ENCODE measurements around the gene TBC1D3I. TPM values are rescaled to one million over a fixed set of nuclear protein-coding genes. Genes with fewer than 3 reads are reported as not detected.

The TBC1D3I gene
- total and polyA plus RNA-seq, 2 donors (not counting 1 experiment from before 2014, with no cell fraction given), result 0.19 to 1.9 TPM

DNA sequence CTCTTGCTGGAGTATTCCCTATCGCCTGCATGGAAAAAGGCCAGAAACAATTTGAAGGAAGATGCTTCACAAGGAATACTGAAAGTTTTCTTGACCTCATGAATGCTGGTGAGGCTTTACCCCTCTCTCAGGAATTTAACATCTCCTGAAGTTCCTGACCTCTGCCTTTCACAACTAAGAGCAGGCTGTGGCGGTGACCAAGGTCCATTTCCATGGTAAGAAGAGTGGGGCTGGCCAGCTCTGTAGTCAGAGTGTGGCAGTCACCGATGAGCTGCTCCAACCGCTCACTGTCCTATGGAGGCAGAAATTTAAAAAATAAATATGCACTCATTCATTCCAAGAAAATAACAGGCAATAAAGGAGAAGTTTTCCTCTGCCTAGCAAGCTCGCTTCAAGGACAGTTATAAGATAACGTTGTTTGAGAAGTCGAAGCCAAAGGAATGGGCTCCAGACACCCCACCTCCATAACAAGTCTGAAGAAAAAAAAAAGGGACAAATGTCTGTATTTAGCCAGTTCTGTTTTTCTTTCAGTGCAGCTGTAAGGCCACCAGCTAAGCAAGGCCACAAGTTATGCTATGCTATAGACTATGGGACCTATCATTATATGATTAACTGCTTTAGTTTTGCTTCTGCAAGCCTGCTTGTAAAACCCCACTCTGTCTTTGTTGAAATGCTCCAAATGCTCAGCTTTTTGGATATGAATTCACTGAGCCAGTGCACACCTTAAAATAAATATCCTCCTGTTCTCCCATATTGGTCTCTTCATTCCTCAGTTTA, 59.5 kb downstream of the TBC1D3I start:
- intact Hi-C loops (cut with micrococcal nuclease), result no loop called here
- WGBS (ENCODE audit: insufficient coverage), result no CpG with 5 or more reads among the region's 7 CpGs
- Histone ChIP-seq H3K9ac (ENCODE audit: low read length) (no peak overlapping the region), H3K4me3 (ENCODE audit: control extremely low read depth in 1 of 5, extremely low read depth in 1 of 5, insufficient read depth in 1 of 5, low read depth in 2 of 5, low read length in 4 of 5) (no peak overlapping the region), H3K36me3 (replicated peaks in 1 of 2; ENCODE audit: control extremely low read depth in 1 of 2, control insufficient read depth in 1 of 2, extremely low read depth in 1 of 2, insufficient read depth in 2 of 2, low read length in 1 of 2) (no peaks in the 10 kb centered on the region), H2AFZ (ENCODE audit: insufficient read depth, low read depth, low read length, poor library complexity, severe bottlenecking) (no peak overlapping the region), H3K79me2 (ENCODE audit: control insufficient read depth, insufficient read depth, low read length) (no peaks in the 10 kb centered on the region), H3K27me3 (replicated peaks in 1 of 4; ENCODE audit: control extremely low read depth in 1 of 4, control insufficient read depth in 3 of 4, insufficient read depth in 4 of 4, low read length in 3 of 4) (peaks cover 0 to 44% (median 0%) of the 10 kb centered on the region in 4 experiments), H3K27ac (ENCODE audit: low read length in 2 of 2) (no peak overlapping the region), H4K20me1 (ENCODE audit: control insufficient read depth, insufficient read depth, low read length, poor library complexity, severe bottlenecking) (no peaks in the 10 kb centered on the region), H3K4me1 (ENCODE audit: control insufficient read depth in 2 of 2, insufficient read depth in 2 of 2, low read length in 2 of 2) (peaks cover 58% of the 10 kb centered on the region in 2 donors), H3K9me3 (ENCODE audit: control extremely low read depth in 1 of 3, control insufficient read depth in 2 of 3, insufficient read depth in 1 of 3, low read length in 2 of 3) (peaks cover 0 to 2% (median 0%) of the 10 kb centered on the region in 3 donors), H3K4me2 (replicated peaks; ENCODE audit: low read depth, low read length, poor library complexity, severe bottlenecking) (no peak overlapping the region)
- H3K27ac Mint-ChIP-seq, result no peak overlapping the region
- H3K27me3 Mint-ChIP-seq, result peaks cover 21% of the 10 kb centered on the region
- TF ChIP-seq EZH2 (IDR thresholded peaks at IDR 0.05; ENCODE audit: borderline replicate concordance, insufficient read depth, low read depth, low read length, poor library complexity, severe bottlenecking), result no peak
- TF ChIP-seq, protein P1, sequence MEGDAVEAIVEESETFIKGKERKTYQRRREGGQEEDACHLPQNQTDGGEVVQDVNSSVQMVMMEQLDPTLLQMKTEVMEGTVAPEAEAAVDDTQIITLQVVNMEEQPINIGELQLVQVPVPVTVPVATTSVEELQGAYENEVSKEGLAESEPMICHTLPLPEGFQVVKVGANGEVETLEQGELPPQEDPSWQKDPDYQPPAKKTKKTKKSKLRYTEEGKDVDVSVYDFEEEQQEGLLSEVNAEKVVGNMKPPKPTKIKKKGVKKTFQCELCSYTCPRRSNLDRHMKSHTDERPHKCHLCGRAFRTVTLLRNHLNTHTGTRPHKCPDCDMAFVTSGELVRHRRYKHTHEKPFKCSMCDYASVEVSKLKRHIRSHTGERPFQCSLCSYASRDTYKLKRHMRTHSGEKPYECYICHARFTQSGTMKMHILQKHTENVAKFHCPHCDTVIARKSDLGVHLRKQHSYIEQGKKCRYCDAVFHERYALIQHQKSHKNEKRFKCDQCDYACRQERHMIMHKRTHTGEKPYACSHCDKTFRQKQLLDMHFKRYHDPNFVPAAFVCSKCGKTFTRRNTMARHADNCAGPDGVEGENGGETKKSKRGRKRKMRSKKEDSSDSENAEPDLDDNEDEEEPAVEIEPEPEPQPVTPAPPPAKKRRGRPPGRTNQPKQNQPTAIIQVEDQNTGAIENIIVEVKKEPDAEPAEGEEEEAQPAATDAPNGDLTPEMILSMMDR (IDR thresholded peaks at IDR 0.05), result no peak
- ChIA-PET CTCF (no interaction called here), POLR2A (no interaction called here)
- ATAC-seq (ENCODE audit: low read depth) (no peak), DNase-seq (no peak)
- H3K9me3 Mint-ChIP-seq (ENCODE audit: insufficient read depth), result no peaks in the 10 kb centered on the region
- H3K4me3 Mint-ChIP-seq, result no peak overlapping the region
- peaks cover 38% of the 10 kb centered on the region for H3K4me1 Mint-ChIP-seq

Small RNAs within 50 kb of the gene (small RNA-seq; reads per million reads assigned to genes)
- gene AC243829.3 (ENCODE audit: insufficient read length, low read depth, low replicate concordance) (not detected), gene AC243829.6 (ENCODE audit: insufficient read length, low read depth, low replicate concordance) (not detected), gene RF00019 (ENCODE audit: insufficient read length, low read depth, low replicate concordance) (not detected)

Other genes starting within 250 kb of the TBC1D3I start
- gene CCL23, start 246.6 kb downstream of the TBC1D3I start, total RNA-seq, result not detected in 2 replicates
- 0.61 TPM in 1 of 2 replicates, not detected in the other for gene CCL23, start 246.6 kb downstream of the TBC1D3I start, polyA plus RNA-seq
- gene CCL18, start 200.3 kb downstream of the TBC1D3I start, total RNA-seq, result not detected in 2 replicates
- not detected in 2 replicates for gene CCL18, start 200.3 kb downstream of the TBC1D3I start, polyA plus RNA-seq
- gene CCL3, start 174.4 kb downstream of the TBC1D3I start, total RNA-seq, result 4.5 and 5.7 TPM in 2 replicates
- 31.3 and 54.5 TPM in 2 replicates for gene CCL3, start 174.4 kb downstream of the TBC1D3I start, polyA plus RNA-seq
- 7.6 and 8.8 TPM in 2 replicates for gene CCL4, start 160.7 kb downstream of the TBC1D3I start, total RNA-seq
- 3.5 and 7.5 TPM in 2 replicates for gene CCL4, start 160.7 kb downstream of the TBC1D3I start, polyA plus RNA-seq
- gene TBC1D3B, start 87.9 kb downstream of the TBC1D3I start, total RNA-seq, result 17.2 and 17.3 TPM in 2 replicates
- gene TBC1D3B, start 87.9 kb downstream of the TBC1D3I start, polyA plus RNA-seq, result 3.2 and 3.6 TPM in 2 replicates
- 0.54 and 0.83 TPM in 2 replicates for gene CCL3L1, start 67.8 kb downstream of the TBC1D3I start, total RNA-seq
- 2.4 and 4.4 TPM in 2 replicates for gene CCL3L1, start 67.8 kb downstream of the TBC1D3I start, polyA plus RNA-seq
- gene CCL4L2, start 53.5 kb downstream of the TBC1D3I start, total RNA-seq, result 0.53 and 1.2 TPM in 2 replicates
- 0.42 and 3.1 TPM in 2 replicates for gene CCL4L2, start 53.5 kb downstream of the TBC1D3I start, polyA plus RNA-seq
- not detected in 2 replicates for gene TBC1D3G, start 59.3 kb upstream of the TBC1D3I start, total RNA-seq
- not detected in 2 replicates for gene TBC1D3G, start 59.3 kb upstream of the TBC1D3I start, polyA plus RNA-seq
- not detected in 2 replicates for gene TBC1D3H, start 123.9 kb upstream of the TBC1D3I start, total RNA-seq
- gene TBC1D3H, start 123.9 kb upstream of the TBC1D3I start, polyA plus RNA-seq, result not detected in 2 replicates
- gene ZNHIT3, start 222.1 kb upstream of the TBC1D3I start, total RNA-seq, result 50.5 and 53.3 TPM in 2 replicates
- 36.5 and 41.7 TPM in 2 replicates for gene ZNHIT3, start 222.1 kb upstream of the TBC1D3I start, polyA plus RNA-seq